ENCODE results near the gene NR6A1.

DNA sequence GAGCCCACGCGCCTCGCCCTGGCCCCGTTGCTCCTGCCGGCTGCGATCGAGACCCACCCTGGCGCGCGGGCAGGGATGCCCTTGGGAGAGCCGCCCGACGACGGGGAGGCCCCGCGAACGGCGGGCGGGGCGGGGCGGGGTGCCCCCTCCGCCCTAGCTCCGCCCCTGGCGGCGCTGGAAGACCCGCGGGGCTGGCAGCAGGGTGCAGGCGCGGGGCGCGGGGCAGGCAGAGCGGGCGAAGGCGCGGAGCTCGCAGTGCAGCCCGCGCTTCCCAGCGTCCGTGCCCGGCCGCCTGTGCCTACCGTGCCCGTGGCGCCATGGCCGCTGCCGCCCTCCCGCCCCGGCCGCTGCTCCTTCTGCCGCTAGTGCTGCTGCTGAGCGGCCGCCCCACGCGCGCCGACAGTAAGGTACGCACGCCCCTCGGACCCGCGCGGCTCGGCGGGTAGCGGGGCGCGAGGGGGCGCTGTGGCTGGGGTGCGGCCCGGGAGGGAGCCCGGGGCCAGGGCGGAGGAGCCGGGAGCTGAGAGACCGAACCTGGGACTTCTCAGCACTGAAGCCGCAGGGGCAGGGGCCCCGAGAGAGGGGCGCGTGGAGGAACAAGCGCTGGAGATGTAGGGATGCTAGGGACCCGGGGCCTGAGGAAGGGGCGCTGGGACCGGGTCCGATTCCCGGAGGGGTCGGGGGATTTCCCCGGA is 6.0 kb upstream of the NR6A1 start, which contains the start of gene OLFML2A:
- TF ChIP-seq MXI1 (conservative IDR thresholded peaks at IDR 0.05; ENCODE audit: poor library complexity, severe bottlenecking) (peak; percentile 35), CTCF (IDR thresholded peaks at IDR 0.05; ENCODE audit: poor library complexity, severe bottlenecking) (peak; percentile 69), EZH2 (IDR thresholded peaks at IDR 0.05; ENCODE audit: borderline replicate concordance, insufficient read depth, low read length, poor library complexity, severe bottlenecking) (no peak)
